Measurements from ENCODE around the gene TTC3. TPM values are rescaled to one million over a fixed set of nuclear protein-coding genes. Genes with fewer than 3 reads are reported as not detected.
"Not testable (repeated sequence)": the region's sequence is repeated elsewhere in the genome, so short reads cannot be mapped to it uniquely, and the experiment has no call there.

Gene TTC3
- total RNA-seq, 2 experiments from 2014 or later: 70.2 to 74.0 TPM

DNA sequence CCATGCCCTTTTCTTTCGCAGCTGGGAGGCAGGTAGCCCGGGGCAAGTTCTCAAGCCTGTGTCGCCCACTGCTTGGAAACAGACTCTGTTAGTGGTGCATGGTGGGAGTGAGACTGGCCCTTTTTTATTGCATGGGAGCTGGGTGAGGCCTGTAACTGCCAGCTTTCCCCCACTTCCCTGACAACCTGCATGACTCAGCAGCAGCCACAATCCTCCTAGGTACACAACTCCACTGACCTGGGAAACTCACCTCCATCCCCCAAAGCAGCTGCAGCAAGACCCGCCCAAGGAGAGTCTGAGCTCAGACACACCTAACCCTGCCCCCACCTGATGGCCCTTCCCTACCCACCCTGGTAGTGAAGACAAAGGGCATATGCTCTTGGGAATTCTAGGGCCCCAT is 26.0 kb upstream of the TTC3 start:
- ATAC-seq: no peak
- ChIA-PET CTCF (interaction anchor here (1.8 kb wide), 1 partner anchor 70 kb away, joined by 5 read pairs; no protein-coding TSS in a partner anchor), POLR2A (no interaction called here)
- no peak for TF ChIP-seq CTCF (IDR thresholded peaks at IDR 0.05)
- intact Hi-C loops (cut with micrococcal nuclease): no loop called here
- Mint-ChIP-seq H3K9me3 (no peaks in the 10 kb centered on the region), H3K27ac (no peak overlapping the region), H3K4me3 (no peak overlapping the region), H3K27me3 (peaks cover 1% of the 10 kb centered on the region), H3K4me1 (ENCODE audit: low read depth) (peaks cover 12% of the 10 kb centered on the region), H3K36me3 (ENCODE audit: low read depth) (no peaks in the 10 kb centered on the region)
- DNase-seq: no peak

GRCh38 chr21:37049741-37050140 is 23.3 kb upstream of the TTC3 start:
- CTCF ChIA-PET; H3K27ac Mint-ChIP-seq; H3K27me3 Mint-ChIP-seq; POLR2A ChIA-PET; H3K9me3 Mint-ChIP-seq; DNase-seq; H3K36me3 Mint-ChIP-seq (ENCODE audit: low read depth); H3K4me3 Mint-ChIP-seq; intact Hi-C loops (cut with micrococcal nuclease); H3K4me1 Mint-ChIP-seq (ENCODE audit: low read depth); ATAC-seq: not testable (repeated sequence)

- ChIA-PET CTCF (no interaction called here), POLR2A (no interaction called here)
- no peak for DNase-seq
Observed at GRCh38 chr21:37055271-37055855, 17.7 kb upstream of the TTC3 start.

GRCh38 chr21:37057614-37058013 is 15.4 kb upstream of the TTC3 start:
- Mint-ChIP-seq H3K27me3 (no peaks in the 10 kb centered on the region), H3K4me3 (no peak overlapping the region), H3K9me3 (no peaks in the 10 kb centered on the region), H3K36me3 (ENCODE audit: low read depth) (no peaks in the 10 kb centered on the region), H3K27ac (no peak overlapping the region), H3K4me1 (ENCODE audit: low read depth) (peaks cover 9% of the 10 kb centered on the region)
- TF ChIP-seq CTCF (IDR thresholded peaks at IDR 0.05): no peak
- intact Hi-C loops (cut with micrococcal nuclease): no loop called here
- no peak for DNase-seq
- no peak for ATAC-seq
- ChIA-PET POLR2A (interaction anchor here (1.0 kb wide), 1 partner anchor 22 kb away, joined by 3 read pairs; no protein-coding TSS in a partner anchor), CTCF (no interaction called here)

More at GRCh38 chr21:37055271-37055855, 17.7 kb upstream of the TTC3 start:
- Mint-ChIP-seq H3K36me3 (ENCODE audit: low read depth) (no peaks in the 10 kb centered on the region), H3K27me3 (no peaks in the 10 kb centered on the region), H3K9me3 (no peaks in the 10 kb centered on the region), H3K4me1 (ENCODE audit: low read depth) (peaks cover 3% of the 10 kb centered on the region), H3K4me3 (no peak overlapping the region), H3K27ac (no peak overlapping the region)
- ATAC-seq: no peak
- intact Hi-C loops (cut with micrococcal nuclease): no loop called here
- no peak for TF ChIP-seq CTCF (IDR thresholded peaks at IDR 0.05)

- Mint-ChIP-seq H3K27ac (no peak overlapping the region), H3K27me3 (no peaks in the 10 kb centered on the region), H3K36me3 (ENCODE audit: low read depth) (no peaks in the 10 kb centered on the region), H3K9me3 (no peaks in the 10 kb centered on the region), H3K4me1 (ENCODE audit: low read depth) (peaks cover 9% of the 10 kb centered on the region), H3K4me3 (no peak overlapping the region)
- ChIA-PET CTCF (no interaction called here), POLR2A (interaction anchor here (1.0 kb wide), 1 partner anchor 22 kb away, joined by 3 read pairs; no protein-coding TSS in a partner anchor)
- DNase-seq (no peak), ATAC-seq (no peak)
- intact Hi-C loops (cut with micrococcal nuclease): no loop called here
- TF ChIP-seq CTCF (IDR thresholded peaks at IDR 0.05): no peak
Observed at GRCh38 chr21:37058261-37058660, 14.8 kb upstream of the TTC3 start.
